NCI-H146 treated with DMSO at 0.1 percent for 48 hours (cell line): Measurements from ENCODE around the gene CNNM2.
"Not testable (repeated sequence)": the region's sequence is repeated elsewhere in the genome, so short reads cannot be mapped to it uniquely, and the experiment has no call there.

Experiments used
- DNase-seq: peaks from one replicate; lab custom pipeline; 2025; ENCODE audit not compliant: unreplicated experiment; lab: John Stamatoyannopoulos, UW

Gene CNNM2

GRCh38 chr10:102964713-102965112 lies 46.6 kb downstream of the CNNM2 start:
- DNase-seq = no peak

- DNase-seq = no peak
Observed at GRCh38 chr10:102965311-102965851, 47.3 kb downstream of the CNNM2 start.

GRCh38 chr10:102967123-102967522 lies 49.0 kb downstream of the CNNM2 start:
- no peak for DNase-seq

- no peak for DNase-seq
Observed at GRCh38 chr10:102970562-102971340, 52.7 kb downstream of the CNNM2 start.

GRCh38 chr10:102975483-102976379 lies 57.6 kb downstream of the CNNM2 start:
- DNase-seq = no peak

GRCh38 chr10:102976380-102976726 lies 58.3 kb downstream of the CNNM2 start:
- not testable (repeated sequence) for DNase-seq

GRCh38 chr10:102982296-102982695 lies 64.2 kb downstream of the CNNM2 start:
- no peak for DNase-seq

- no peak for DNase-seq
Observed at GRCh38 chr10:102984086-102984485, 66.0 kb downstream of the CNNM2 start.

- no peak for DNase-seq
Observed at GRCh38 chr10:102985811-102986210, 67.7 kb downstream of the CNNM2 start.

- DNase-seq = no peak
Observed at GRCh38 chr10:102988404-102989314, 70.6 kb downstream of the CNNM2 start.

- no peak for DNase-seq
Observed at GRCh38 chr10:102994531-102995295, 76.6 kb downstream of the CNNM2 start.

- DNase-seq = no peak
Observed at GRCh38 chr10:102996876-102997275, 78.8 kb downstream of the CNNM2 start.

- DNase-seq = peak; percentile 79
Observed at GRCh38 chr10:102997998-102998397, 79.9 kb downstream of the CNNM2 start.

GRCh38 chr10:102998399-102998907 lies 80.4 kb downstream of the CNNM2 start:
- peak; percentile 62 for DNase-seq

- not testable (repeated sequence) for DNase-seq
Observed at GRCh38 chr10:103000050-103000449, 82.0 kb downstream of the CNNM2 start.

GRCh38 chr10:103007017-103007416 lies 88.9 kb downstream of the CNNM2 start:
- no peak for DNase-seq

- no peak for DNase-seq
Observed at GRCh38 chr10:103013416-103013815, 95.3 kb downstream of the CNNM2 start.

- no peak for DNase-seq
Observed at GRCh38 chr10:103019425-103019824, 101.3 kb downstream of the CNNM2 start.

- no peak for DNase-seq
Observed at GRCh38 chr10:103021150-103021899, 103.2 kb downstream of the CNNM2 start.
